Activated B cell treated with CpG ODN at 0.5 μM for 24 hours (primary cell): ENCODE measurements around the gene PNPLA5. TPM values are rescaled to one million over a fixed set of nuclear protein-coding genes. Genes with fewer than 3 reads are reported as not detected.

ENCODE experiments used
- ATAC-seq: fragments of 200-7000 bp; cut with Tn5 transposase; one replicate; pipeline ENCODE4 v1.10.0; 2021; ENCODE audit warnings: low read depth, mild to moderate bottlenecking, moderate library complexity
- CTCF ChIA-PET: fragments of 350-600 bp; sonication (Branson Sonifier 250); formaldehyde crosslinking; loops from one replicate; lab custom pipeline; 2021; ENCODE audit warnings: antibody characterized with exemption; lab: Charles Lee
- POLR2A ChIA-PET: fragments of 350-600 bp; sonication (Branson Sonifier 250); formaldehyde crosslinking; loops from one replicate; lab custom pipeline; 2021; ENCODE audit warnings: antibody characterized with exemption; lab: Charles Lee
- DNase-seq: peaks from one replicate; pipeline ENCODE4 v3.0.0; 2022
- H3K27ac Mint-ChIP-seq: one replicate; pipeline ENCODE4 v1.8.0; 2020; ENCODE audit warnings: mixed read lengths
- H3K27me3 Mint-ChIP-seq: one replicate; pipeline ENCODE4 v1.8.0; 2021; ENCODE audit warnings: mixed read lengths
- H3K36me3 Mint-ChIP-seq: one replicate; pipeline ENCODE4 v1.8.0; 2021; ENCODE audit warnings: low read depth, mixed read lengths
- H3K4me1 Mint-ChIP-seq: one replicate; pipeline ENCODE4 v1.8.0; 2021; ENCODE audit warnings: mixed read lengths
- H3K4me3 Mint-ChIP-seq: one replicate; pipeline ENCODE4 v1.8.0; 2020; ENCODE audit warnings: mild to moderate bottlenecking, mixed read lengths
- H3K9me3 Mint-ChIP-seq: one replicate; pipeline ENCODE4 v1.8.0; 2020; ENCODE audit warnings: mixed read lengths
- CTCF ChIP-seq: fragments of 200-600 bp; IDR thresholded peaks from one replicate; pipeline ENCODE4 v1.8.0; 2022; ENCODE audit warnings: antibody characterized with exemption, mild to moderate bottlenecking
- intact Hi-C: fragments of 100-400 bp; cut with micrococcal nuclease; formaldehyde crosslinking; loops from one replicate; pipeline ENCODE4 v1.15.1; 2024
- total RNA-seq: library from RNA; stranded (reverse); gene quantifications from 2 replicates; pipeline ENCODE4 v1.2.3, GENCODE V29; 2022

PNPLA5 gene
- total RNA-seq, 1 donor from 2014 or later: not detected

DNA sequence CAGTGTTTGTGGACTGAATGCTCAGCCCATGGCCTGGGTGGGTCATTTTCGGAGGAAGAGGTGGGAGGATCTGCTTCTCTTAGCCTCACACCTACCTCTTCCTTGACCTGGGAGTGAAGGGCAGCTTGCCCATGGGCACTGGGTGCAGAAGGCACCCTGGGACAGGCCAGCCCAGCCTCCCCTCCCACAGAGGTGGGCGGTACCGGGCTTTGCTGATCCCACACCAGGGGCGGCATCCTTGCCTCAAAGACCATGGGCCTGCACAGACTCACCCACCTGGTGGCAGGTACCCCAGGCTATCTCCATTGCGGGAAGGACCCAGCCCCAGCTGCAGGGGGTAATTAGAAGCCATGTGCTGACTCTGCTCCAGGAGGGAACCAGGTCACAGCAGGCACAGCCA is 1.5 kb upstream of the PNPLA5 start:
- POLR2A ChIA-PET: no interaction called here
- CTCF ChIA-PET: no interaction called here
- no peak for TF ChIP-seq CTCF
- Mint-ChIP-seq H3K27ac (no peak overlapping the region), H3K27me3 (peaks cover 36% of the 10 kb centered on the region), H3K36me3 (no peaks in the 10 kb centered on the region), H3K9me3 (no peaks in the 10 kb centered on the region), H3K4me1 (peaks cover 3% of the 10 kb centered on the region), H3K4me3 (no peak overlapping the region)
- intact Hi-C loops: no loop called here
- DNase-seq: no peak
- ATAC-seq: no peak

GRCh38 chr22:43892183-43892894 is 526 bp upstream of the PNPLA5 start:
- intact Hi-C loops: no loop called here
- Mint-ChIP-seq H3K9me3 (no peaks in the 10 kb centered on the region), H3K4me1 (peaks cover 3% of the 10 kb centered on the region), H3K27ac (no peak overlapping the region), H3K36me3 (no peaks in the 10 kb centered on the region), H3K4me3 (no peak overlapping the region), H3K27me3 (peaks cover 39% of the 10 kb centered on the region)
- CTCF ChIA-PET: no interaction called here
- POLR2A ChIA-PET: no interaction called here
- DNase-seq: no peak
- ATAC-seq: no peak
- TF ChIP-seq CTCF: no peak

- DNase-seq (no peak), ATAC-seq (no peak)
- Mint-ChIP-seq H3K36me3 (no peaks in the 10 kb centered on the region), H3K27ac (no peak overlapping the region), H3K4me3 (no peak overlapping the region), H3K9me3 (no peaks in the 10 kb centered on the region), H3K27me3 (peaks cover 44% of the 10 kb centered on the region), H3K4me1 (peaks cover 3% of the 10 kb centered on the region)
- TF ChIP-seq CTCF: no peak
- ChIA-PET CTCF (no interaction called here), POLR2A (no interaction called here)
- intact Hi-C loops: no loop called here
Observed at GRCh38 chr22:43890901-43891331, 897 bp downstream of the PNPLA5 start.

GRCh38 chr22:43889860-43890253 is 2.0 kb downstream of the PNPLA5 start:
- Mint-ChIP-seq H3K27ac (no peak overlapping the region), H3K27me3 (peaks cover 44% of the 10 kb centered on the region), H3K36me3 (no peaks in the 10 kb centered on the region), H3K4me3 (no peak overlapping the region), H3K4me1 (peaks cover 4% of the 10 kb centered on the region), H3K9me3 (no peaks in the 10 kb centered on the region)
- no peak for ATAC-seq
- intact Hi-C loops: loop anchor here (10.0 kb wide), 1 partner anchor 505 kb away; no protein-coding TSS in a partner anchor
- CTCF ChIA-PET: no interaction called here
- TF ChIP-seq CTCF: no peak
- no peak for DNase-seq
- POLR2A ChIA-PET: no interaction called here

DNA sequence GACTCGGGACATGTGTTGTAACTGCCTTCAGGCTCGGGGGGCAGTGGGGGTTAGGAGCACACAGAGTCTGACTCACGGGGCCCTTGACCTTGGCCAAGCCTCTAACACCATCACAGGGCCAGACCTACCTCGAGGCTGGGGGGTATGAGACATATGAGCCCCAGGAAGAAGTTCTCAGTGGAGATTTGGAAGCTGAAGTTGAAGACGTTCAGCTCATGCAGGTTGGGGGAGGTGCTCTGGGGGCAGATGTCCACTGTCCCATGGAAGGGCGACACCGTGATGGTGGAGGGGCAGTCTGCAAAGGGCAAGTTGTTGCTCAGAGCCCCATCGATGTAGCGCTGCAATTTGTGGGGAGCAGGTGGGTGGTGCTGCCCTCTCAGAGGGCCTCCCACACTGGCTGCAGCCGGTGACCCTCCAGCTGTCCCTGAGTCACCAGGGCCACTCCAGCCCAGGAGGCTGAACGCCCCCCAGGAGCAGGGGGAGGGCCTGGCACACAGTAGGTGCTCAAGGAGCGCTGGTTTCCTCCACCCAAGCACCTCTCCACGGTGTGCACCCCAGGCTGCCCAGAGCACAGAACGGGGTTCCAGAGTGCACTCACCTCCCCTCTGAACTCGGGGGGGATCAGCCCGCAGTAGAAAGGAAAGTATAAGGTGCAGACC is 2.5 kb downstream of the PNPLA5 start:
- intact Hi-C loops: loop anchor here (10.0 kb wide), 1 partner anchor 505 kb away; no protein-coding TSS in a partner anchor
- Mint-ChIP-seq H3K36me3 (no peaks in the 10 kb centered on the region), H3K27me3 (peaks cover 44% of the 10 kb centered on the region), H3K27ac (no peak overlapping the region), H3K9me3 (no peaks in the 10 kb centered on the region), H3K4me3 (no peak overlapping the region), H3K4me1 (peaks cover 8% of the 10 kb centered on the region)
- no peak for DNase-seq
- POLR2A ChIA-PET: no interaction called here
- CTCF ChIA-PET: no interaction called here
- TF ChIP-seq CTCF: no peak
- ATAC-seq: no peak
